Activated CD4-positive, alpha-beta memory T cell treated with anti-CD3 and anti-CD28 coated beads for 36 hours (primary cell): Measurements from ENCODE around the gene USP31. TPM values are rescaled to one million over a fixed set of nuclear protein-coding genes. Genes with fewer than 3 reads are reported as not detected.

Experiments used
- CTCF ChIA-PET: fragments of 350-600 bp; sonication (Branson Sonifier 250); formaldehyde crosslinking; loops from one replicate; lab custom pipeline; 2021; ENCODE audit warnings: antibody characterized with exemption, inconsistent platforms; lab: Charles Lee
- POLR2A ChIA-PET: fragments of 350-600 bp; sonication (Branson Sonifier 250); formaldehyde crosslinking; loops from one replicate; lab custom pipeline; 2021; ENCODE audit warnings: antibody characterized with exemption; lab: Charles Lee
- DNase-seq: peaks from one replicate; pipeline ENCODE4 v3.0.0-alpha.2; 2020
- H3K27ac Mint-ChIP-seq: one replicate; pipeline ENCODE4 v1.8.0; 2021; ENCODE audit warnings: mixed read lengths
- H3K27me3 Mint-ChIP-seq: one replicate; pipeline ENCODE4 v1.8.0; 2021; ENCODE audit warnings: mixed read lengths
- H3K36me3 Mint-ChIP-seq: one replicate; pipeline ENCODE4 v1.8.0; 2021; ENCODE audit warnings: mixed read lengths
- H3K4me1 Mint-ChIP-seq: one replicate; pipeline ENCODE4 v1.8.0; 2021; ENCODE audit warnings: low read depth, mixed read lengths
- H3K4me3 Mint-ChIP-seq: one replicate; pipeline ENCODE4 v1.8.0; 2021; ENCODE audit warnings: mild to moderate bottlenecking, mixed read lengths
- H3K9me3 Mint-ChIP-seq: one replicate; pipeline ENCODE4 v1.8.0; 2021; ENCODE audit warnings: mixed read lengths
- intact Hi-C: fragments of 100-400 bp; cut with micrococcal nuclease; formaldehyde crosslinking; loops from one replicate; pipeline ENCODE4 v1.15.1; 2023
- total RNA-seq, 2 experiments: library from RNA; stranded (reverse); gene quantifications; one replicate each; pipeline ENCODE4 v1.2.3, GENCODE V29; 2021

Gene USP31
- total RNA-seq, 2 experiments from 2014 or later, result 5.4 to 5.7 TPM

- no peaks in the 10 kb centered on the region for H3K4me1 Mint-ChIP-seq
- H3K9me3 Mint-ChIP-seq, result peaks cover 10% of the 10 kb centered on the region
- no peak overlapping the region for H3K27ac Mint-ChIP-seq
- POLR2A ChIA-PET, result no interaction called here
- H3K4me3 Mint-ChIP-seq, result no peak overlapping the region
- CTCF ChIA-PET, result no interaction called here
- DNase-seq, result no peak
- H3K27me3 Mint-ChIP-seq, result peaks cover 12% of the 10 kb centered on the region
- no peaks in the 10 kb centered on the region for H3K36me3 Mint-ChIP-seq
- intact Hi-C loops, result no loop called here
These were observed 109.0 kb downstream of the USP31 start for GRCh38 chr16:23040246-23040645.

DNA sequence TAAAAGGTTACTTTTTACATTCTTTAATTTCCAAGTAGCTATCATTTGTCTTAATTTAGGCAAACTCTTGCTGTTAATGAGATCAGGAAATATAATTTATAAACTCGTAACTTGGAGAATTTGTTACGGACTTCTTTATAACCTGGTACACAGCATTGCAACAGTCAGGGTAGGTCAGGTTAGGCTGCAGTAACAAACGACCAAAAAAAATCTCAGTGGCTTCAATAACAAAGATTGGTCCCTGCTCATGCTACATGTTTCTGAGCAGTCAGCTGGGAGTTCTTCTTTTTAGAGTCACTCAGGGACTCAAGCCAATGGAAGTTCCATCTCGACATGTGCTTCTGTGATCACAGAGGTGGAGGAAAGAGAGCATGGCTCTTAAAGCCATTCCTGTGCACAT is 110.1 kb downstream of the USP31 start:
- H3K4me1 Mint-ChIP-seq, result no peaks in the 10 kb centered on the region
- peaks cover 9% of the 10 kb centered on the region for H3K9me3 Mint-ChIP-seq
- intact Hi-C loops, result no loop called here
- POLR2A ChIA-PET, result no interaction called here
- CTCF ChIA-PET, result no interaction called here
- no peak overlapping the region for H3K4me3 Mint-ChIP-seq
- DNase-seq, result no peak
- H3K27ac Mint-ChIP-seq, result no peak overlapping the region
- no peaks in the 10 kb centered on the region for H3K36me3 Mint-ChIP-seq
- peaks cover 3% of the 10 kb centered on the region for H3K27me3 Mint-ChIP-seq

DNA sequence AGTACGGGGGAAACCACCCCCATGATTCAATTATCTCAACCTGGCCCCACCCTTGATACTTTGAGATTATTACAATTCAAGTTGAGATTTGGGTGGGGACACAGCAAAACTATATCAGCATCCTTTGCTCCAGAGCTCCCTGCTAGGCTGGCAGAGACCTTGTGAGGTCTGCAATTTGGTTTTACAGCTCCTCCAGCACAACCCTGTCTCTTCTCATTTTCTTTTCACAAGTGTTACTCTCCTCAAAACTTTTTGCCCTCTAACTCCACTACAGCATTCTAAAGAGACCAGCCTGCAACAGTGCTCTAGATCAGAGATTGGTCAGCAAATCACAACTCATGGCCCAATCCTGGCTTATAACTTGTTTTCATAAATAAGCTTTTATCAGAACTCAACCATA is 114.0 kb downstream of the USP31 start:
- Mint-ChIP-seq H3K27me3 (peaks cover 5% of the 10 kb centered on the region), H3K4me1 (no peaks in the 10 kb centered on the region), H3K27ac (no peak overlapping the region), H3K4me3 (no peak overlapping the region), H3K9me3 (peaks cover 19% of the 10 kb centered on the region), H3K36me3 (peaks cover 3% of the 10 kb centered on the region)
- ChIA-PET CTCF (no interaction called here), POLR2A (no interaction called here)
- DNase-seq, result no peak
- intact Hi-C loops, result no loop called here

- H3K27ac Mint-ChIP-seq, result no peak overlapping the region
- peaks cover 3% of the 10 kb centered on the region for H3K36me3 Mint-ChIP-seq
- no peak overlapping the region for H3K4me3 Mint-ChIP-seq
- CTCF ChIA-PET, result no interaction called here
- DNase-seq, result no peak
- POLR2A ChIA-PET, result no interaction called here
- H3K9me3 Mint-ChIP-seq, result peaks cover 19% of the 10 kb centered on the region
- H3K4me1 Mint-ChIP-seq, result no peaks in the 10 kb centered on the region
- peaks cover 18% of the 10 kb centered on the region for H3K27me3 Mint-ChIP-seq
- intact Hi-C loops, result no loop called here
These were observed 117.6 kb downstream of the USP31 start for GRCh38 chr16:23031508-23032098.

GRCh38 chr16:23029733-23030420 is 119.4 kb downstream of the USP31 start:
- CTCF ChIA-PET, result no interaction called here
- intact Hi-C loops, result no loop called here
- H3K27me3 Mint-ChIP-seq, result peaks cover 18% of the 10 kb centered on the region

DNA sequence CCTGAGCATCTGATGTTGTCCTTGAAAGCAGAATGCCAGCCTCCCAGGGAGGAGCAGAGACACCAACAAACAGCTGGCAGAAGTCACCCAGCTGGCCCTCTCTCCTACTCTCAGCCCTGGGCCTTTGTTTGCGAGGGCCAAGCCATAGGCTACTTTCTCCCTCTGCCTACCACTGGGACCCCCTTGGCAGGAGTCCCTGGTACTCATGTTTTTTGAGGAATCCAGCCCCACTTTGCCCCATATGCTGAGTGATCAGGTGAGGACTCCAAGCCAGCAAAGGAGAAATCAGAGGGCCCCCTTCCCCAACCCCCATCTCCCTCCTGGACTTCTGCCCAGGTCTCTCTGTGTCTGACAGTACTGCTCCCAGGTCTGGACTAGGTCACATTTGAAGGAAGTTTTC is 121.9 kb downstream of the USP31 start:
- no peaks in the 10 kb centered on the region for H3K9me3 Mint-ChIP-seq
- intact Hi-C loops, result no loop called here
- no peak for DNase-seq
- H3K4me3 Mint-ChIP-seq, result no peak overlapping the region
- ChIA-PET CTCF (no interaction called here), POLR2A (no interaction called here)
- peaks cover 18% of the 10 kb centered on the region for H3K27me3 Mint-ChIP-seq
- H3K4me1 Mint-ChIP-seq, result no peaks in the 10 kb centered on the region
- no peak overlapping the region for H3K27ac Mint-ChIP-seq
- H3K36me3 Mint-ChIP-seq, result no peaks in the 10 kb centered on the region

More at GRCh38 chr16:23029733-23030420, 119.4 kb downstream of the USP31 start:
- Mint-ChIP-seq H3K4me1 (no peaks in the 10 kb centered on the region), H3K36me3 (peaks cover 3% of the 10 kb centered on the region), H3K27ac (no peak overlapping the region), H3K9me3 (peaks cover 16% of the 10 kb centered on the region), H3K4me3 (no peak overlapping the region)
- POLR2A ChIA-PET, result no interaction called here
- DNase-seq, result no peak

- H3K4me3 Mint-ChIP-seq, result no peak overlapping the region
- peaks cover 18% of the 10 kb centered on the region for H3K27me3 Mint-ChIP-seq
- no peak overlapping the region for H3K27ac Mint-ChIP-seq
- DNase-seq, result peak; percentile 8
- no peaks in the 10 kb centered on the region for H3K9me3 Mint-ChIP-seq
- intact Hi-C loops, result no loop called here
- H3K36me3 Mint-ChIP-seq, result no peaks in the 10 kb centered on the region
- ChIA-PET CTCF (no interaction called here), POLR2A (no interaction called here)
- H3K4me1 Mint-ChIP-seq, result no peaks in the 10 kb centered on the region
These were observed 122.4 kb downstream of the USP31 start for GRCh38 chr16:23026784-23027362.

DNA sequence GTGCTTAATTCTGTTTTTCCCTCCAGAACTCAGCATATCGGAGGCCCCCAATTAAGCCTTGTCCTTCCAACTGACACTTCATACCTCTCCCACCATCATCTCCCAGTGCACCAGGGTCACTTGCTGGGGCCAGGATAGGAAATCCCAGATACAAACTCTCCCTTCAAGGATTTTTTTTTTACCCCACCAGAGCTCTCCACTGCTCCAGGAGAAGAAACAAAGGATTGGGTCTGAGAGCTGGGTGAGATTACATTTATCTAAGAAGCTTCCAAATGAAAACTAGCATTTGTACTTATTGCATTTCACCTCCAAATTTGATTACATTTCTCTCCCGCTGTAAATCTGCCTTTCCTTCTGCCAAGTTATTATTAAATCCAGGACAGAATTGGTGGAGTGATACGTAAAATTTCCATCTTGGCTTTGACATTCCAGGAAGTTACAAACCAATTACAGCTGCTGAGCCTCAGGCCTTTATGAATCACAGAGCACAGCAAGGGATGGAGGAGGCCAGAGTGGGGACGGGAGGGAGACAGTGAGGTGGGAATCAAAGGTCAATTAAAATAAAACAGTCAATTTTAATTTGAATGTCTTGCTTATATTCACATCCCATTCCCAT is 123.5 kb downstream of the USP31 start:
- Mint-ChIP-seq H3K27ac (no peak overlapping the region), H3K9me3 (no peaks in the 10 kb centered on the region), H3K36me3 (no peaks in the 10 kb centered on the region), H3K27me3 (peaks cover 16% of the 10 kb centered on the region), H3K4me3 (no peak overlapping the region), H3K4me1 (no peaks in the 10 kb centered on the region)
- POLR2A ChIA-PET, result no interaction called here
- CTCF ChIA-PET, result interaction anchor here (0.6 kb wide), 1 partner anchor 407 kb away, joined by 3 read pairs; no protein-coding TSS in a partner anchor
- no peak for DNase-seq
- intact Hi-C loops, result no loop called here

GRCh38 chr16:23024044-23024443 is 125.2 kb downstream of the USP31 start:
- Mint-ChIP-seq H3K27me3 (peaks cover 11% of the 10 kb centered on the region), H3K4me1 (no peaks in the 10 kb centered on the region), H3K4me3 (no peak overlapping the region), H3K36me3 (no peaks in the 10 kb centered on the region), H3K27ac (no peak overlapping the region), H3K9me3 (no peaks in the 10 kb centered on the region)
- CTCF ChIA-PET, result no interaction called here
- POLR2A ChIA-PET, result no interaction called here
- no peak for DNase-seq
- intact Hi-C loops, result no loop called here

- no peaks in the 10 kb centered on the region for H3K9me3 Mint-ChIP-seq
- peaks cover 5% of the 10 kb centered on the region for H3K27me3 Mint-ChIP-seq
- POLR2A ChIA-PET, result no interaction called here
These were observed 129.2 kb downstream of the USP31 start for GRCh38 chr16:23020084-23020483.

GRCh38 chr16:23016368-23016767 is 132.9 kb downstream of the USP31 start:
- POLR2A ChIA-PET, result no interaction called here
- H3K27me3 Mint-ChIP-seq, result peaks cover 8% of the 10 kb centered on the region

More at GRCh38 chr16:23020084-23020483, 129.2 kb downstream of the USP31 start:
- no peak for DNase-seq
- Mint-ChIP-seq H3K4me3 (no peak overlapping the region), H3K4me1 (no peaks in the 10 kb centered on the region), H3K27ac (no peak overlapping the region), H3K36me3 (no peaks in the 10 kb centered on the region)
- intact Hi-C loops, result no loop called here
- CTCF ChIA-PET, result interaction anchor here (0.6 kb wide), 1 partner anchor 750 kb away, joined by 4 read pairs; no protein-coding TSS in a partner anchor

DNA sequence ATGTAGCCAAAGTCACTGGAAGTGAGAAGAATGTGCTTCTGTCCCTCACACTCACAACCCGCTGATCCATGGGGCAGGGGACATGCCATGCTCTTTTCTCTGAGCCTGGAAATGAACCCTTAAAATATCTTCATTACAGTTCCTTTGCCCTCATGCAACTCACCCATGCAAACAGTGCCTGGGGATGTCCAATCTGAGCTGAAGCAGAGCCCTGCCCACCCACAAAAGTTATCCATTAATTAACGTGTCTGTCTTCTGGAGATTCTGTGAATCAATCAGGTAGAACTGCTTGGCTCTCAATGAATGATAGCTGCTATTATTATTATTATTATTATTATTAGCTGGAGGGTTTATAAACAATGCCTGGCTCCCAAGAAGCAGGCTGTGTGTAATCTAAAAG is 133.7 kb downstream of the USP31 start:
- H3K9me3 Mint-ChIP-seq, result no peaks in the 10 kb centered on the region
- no peak overlapping the region for H3K4me3 Mint-ChIP-seq
- H3K4me1 Mint-ChIP-seq, result peaks cover 2% of the 10 kb centered on the region
- no peak for DNase-seq
- H3K27me3 Mint-ChIP-seq, result peaks cover 8% of the 10 kb centered on the region
- intact Hi-C loops, result no loop called here
- CTCF ChIA-PET, result interaction anchor here (0.8 kb wide), 1 partner anchor 418 kb away, joined by 3 read pairs; no protein-coding TSS in a partner anchor
- H3K36me3 Mint-ChIP-seq, result no peaks in the 10 kb centered on the region
- no peak overlapping the region for H3K27ac Mint-ChIP-seq
- POLR2A ChIA-PET, result no interaction called here

More at GRCh38 chr16:23016368-23016767, 132.9 kb downstream of the USP31 start:
- Mint-ChIP-seq H3K27ac (no peak overlapping the region), H3K4me1 (peaks cover 2% of the 10 kb centered on the region), H3K4me3 (no peak overlapping the region), H3K36me3 (no peaks in the 10 kb centered on the region), H3K9me3 (no peaks in the 10 kb centered on the region)
- CTCF ChIA-PET, result interaction anchor here (0.8 kb wide), 1 partner anchor 418 kb away, joined by 3 read pairs; no protein-coding TSS in a partner anchor
- intact Hi-C loops, result no loop called here
- no peak for DNase-seq
